Bronchial epithelial cell (primary cell): ENCODE data around the gene DHPS. TPM values are rescaled to one million over a fixed set of nuclear protein-coding genes. Genes with fewer than 3 reads are reported as not detected.
"Not testable (repeated sequence)": the region's sequence is repeated elsewhere in the genome, so short reads cannot be mapped to it uniquely, and the experiment has no call there.

Source experiments
- DNase-seq: peaks from one replicate; pipeline ENCODE4 v3.0.0-alpha.2; 2010; ENCODE audit warnings: low read depth
- FAIRE-seq: peaks from 2 replicates; lab custom pipeline; 2011; peaks lifted over from hg19 to GRCh38; lab: Jason Lieb, UNC
- H3K27me3 ChIP-seq: 2 replicates; pipeline ENCODE4 v1.5.1; 2011; ENCODE audit warnings: low read length; ENCODE audit not compliant: control insufficient read depth, insufficient read depth
- H3K36me3 ChIP-seq: 2 replicates; pipeline ENCODE4 v1.5.1; 2011; ENCODE audit warnings: low read length; ENCODE audit not compliant: control insufficient read depth, insufficient read depth
- H3K4me3 ChIP-seq: 2 replicates; pipeline ENCODE4 v1.5.1; 2011; ENCODE audit warnings: mild to moderate bottlenecking, low read depth, low read length, control low read depth
- CTCF ChIP-seq: IDR thresholded peaks from 2 replicates; pipeline ENCODE4 v1.5.1; 2011; ENCODE audit warnings: mild to moderate bottlenecking, moderate library complexity, low read length, control low read depth, inconsistent platforms; ENCODE audit not compliant: insufficient read depth, severe bottlenecking
- total RNA-seq: library from RNA; depleted of rRNA; stranded (reverse); fragments of >200 nt; gene quantifications from 2 replicates; pipeline ENCODE4 v1.2.1, GENCODE V29; 2014

The DHPS gene
- total RNA-seq, 1 donor from 2014 or later, result 94.5 TPM

GRCh38 chr19:12720296-12720695 is 38.6 kb upstream of the DHPS start:
- TF ChIP-seq CTCF, result no peak
- FAIRE-seq, result no peak
- H3K36me3 ChIP-seq, result peaks cover 19% of the 10 kb centered on the region
- DNase-seq, result no peak
- H3K4me3 ChIP-seq, result peak overlapping the region; percentile 89
- H3K27me3 ChIP-seq, result no peaks in the 10 kb centered on the region

GRCh38 chr19:12715929-12716328 is 34.2 kb upstream of the DHPS start:
- Histone ChIP-seq H3K36me3 (peaks cover 40% of the 10 kb centered on the region), H3K4me3 (no peak overlapping the region), H3K27me3 (no peaks in the 10 kb centered on the region)
- DNase-seq, result no peak
- no peak for FAIRE-seq
- no peak for TF ChIP-seq CTCF

GRCh38 chr19:12715102-12715501 is 33.4 kb upstream of the DHPS start:
- FAIRE-seq (no peak), DNase-seq (no peak)
- no peak for TF ChIP-seq CTCF
- H3K27me3 ChIP-seq, result no peaks in the 10 kb centered on the region
- H3K4me3 ChIP-seq, result no peak overlapping the region
- peaks cover 45% of the 10 kb centered on the region for H3K36me3 ChIP-seq

GRCh38 chr19:12713304-12713703 is 31.6 kb upstream of the DHPS start:
- peaks cover 40% of the 10 kb centered on the region for H3K36me3 ChIP-seq
- DNase-seq, H3K27me3 ChIP-seq, H3K4me3 ChIP-seq, FAIRE-seq: not testable (repeated sequence)

- H3K27me3 ChIP-seq, FAIRE-seq, DNase-seq, H3K4me3 ChIP-seq: not testable (repeated sequence)
- H3K36me3 ChIP-seq, result peaks cover 40% of the 10 kb centered on the region
These were observed 30.4 kb upstream of the DHPS start for GRCh38 chr19:12712077-12712476.

GRCh38 chr19:12711187-12711586 is 29.5 kb upstream of the DHPS start:
- H3K36me3 ChIP-seq, result peaks cover 39% of the 10 kb centered on the region
- no peaks in the 10 kb centered on the region for H3K27me3 ChIP-seq
- FAIRE-seq (no peak), DNase-seq (no peak)
- no peak overlapping the region for H3K4me3 ChIP-seq
- no peak for TF ChIP-seq CTCF

- Histone ChIP-seq H3K4me3 (no peak overlapping the region), H3K27me3 (no peaks in the 10 kb centered on the region), H3K36me3 (peaks cover 32% of the 10 kb centered on the region)
- no peak for TF ChIP-seq CTCF
- FAIRE-seq, result no peak
- no peak for DNase-seq
These were observed 27.0 kb upstream of the DHPS start for GRCh38 chr19:12708641-12709040.
